HG03103 (cell line): ENCODE results near the gene CCDC194.
"Not testable (repeated sequence)": the region's sequence is repeated elsewhere in the genome, so short reads cannot be mapped to it uniquely, and the experiment has no call there.

Experiments
- ATAC-seq: cut with Tn5 transposase; IDR thresholded peaks from one replicate; pipeline ENCODE4 v1.9.1; 2021; ENCODE audit warnings: low read depth; ENCODE audit not compliant: unreplicated experiment

The CCDC194 gene

GRCh38 chr19:17378271-17378670, 15.7 kb downstream of the CCDC194 start:
- ATAC-seq, result no peak

DNA sequence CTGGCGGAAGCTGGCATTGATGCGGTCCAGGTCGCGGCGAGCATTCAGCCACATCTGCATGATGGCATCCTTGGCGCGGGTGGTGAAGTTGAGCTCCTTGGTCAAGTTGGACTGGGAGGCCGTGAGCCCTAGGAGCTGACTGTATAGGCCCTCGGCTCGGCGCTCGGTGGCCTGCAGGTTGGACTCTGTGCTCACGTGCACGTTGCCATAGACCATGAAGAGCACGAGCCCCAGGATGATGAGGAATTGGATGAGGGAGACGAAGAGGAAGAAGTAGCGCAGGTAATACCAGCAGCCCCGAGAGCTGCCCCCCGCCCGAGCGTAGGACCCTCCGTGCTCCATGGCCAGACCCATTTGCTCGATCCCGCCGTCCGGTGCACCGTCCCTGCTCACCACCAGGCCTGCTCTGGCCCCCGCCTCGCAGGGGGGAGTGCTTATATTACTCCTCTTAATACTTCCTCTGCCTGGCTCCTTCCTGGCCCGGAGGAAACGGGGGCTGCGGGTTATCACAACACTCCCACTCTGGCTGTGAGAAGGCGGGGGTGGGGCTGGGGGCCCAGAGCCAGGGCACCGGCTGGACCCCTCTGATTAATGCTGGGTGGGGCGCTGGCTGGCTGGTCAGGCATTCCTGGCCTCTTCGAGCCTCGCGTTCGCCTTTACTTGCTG, 16.9 kb downstream of the CCDC194 start, which contains the start of gene PLVAP:
Gene PLVAP, minus strand, starts transcription at position 408 of the 666 bp plus-strand sequence. Its CDS starts 54 bp downstream, at position 354.
- ATAC-seq, result no peak

DNA sequence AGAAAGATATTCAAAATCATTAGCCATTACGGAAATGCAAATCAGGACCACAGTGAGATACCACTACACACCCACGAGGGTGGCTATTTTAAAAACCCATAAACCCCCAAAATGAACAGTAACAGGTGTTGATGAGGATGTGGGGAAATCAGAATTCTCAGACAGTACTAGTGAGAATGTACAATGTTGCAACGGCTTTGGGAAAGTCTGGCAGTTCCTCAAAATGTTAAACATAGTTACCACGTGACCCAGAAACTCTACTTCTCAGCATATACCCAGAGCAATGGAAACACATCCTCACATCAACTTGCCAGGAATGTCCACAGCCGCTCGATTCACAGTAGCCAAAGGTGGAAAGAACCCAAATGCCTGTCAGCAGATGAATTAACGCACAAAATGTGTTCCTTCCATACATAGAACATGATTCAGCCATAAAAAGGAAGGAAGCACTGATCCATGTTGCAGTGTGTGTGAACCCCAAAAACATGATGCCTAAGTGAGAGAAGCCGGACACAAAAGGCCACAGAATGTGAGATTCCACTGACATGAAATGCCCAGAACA, 23.9 kb downstream of the CCDC194 start:
- no peak for ATAC-seq

GRCh38 chr19:17365361-17365760, 28.6 kb downstream of the CCDC194 start:
- no peak for ATAC-seq

GRCh38 chr19:17363852-17364605, 30.0 kb downstream of the CCDC194 start:
- ATAC-seq, result not testable (repeated sequence)

GRCh38 chr19:17359905-17360800, 33.8 kb downstream of the CCDC194 start:
- no peak for ATAC-seq

- no peak for ATAC-seq
Measured at GRCh38 chr19:17358395-17358794, 35.6 kb downstream of the CCDC194 start.

DNA sequence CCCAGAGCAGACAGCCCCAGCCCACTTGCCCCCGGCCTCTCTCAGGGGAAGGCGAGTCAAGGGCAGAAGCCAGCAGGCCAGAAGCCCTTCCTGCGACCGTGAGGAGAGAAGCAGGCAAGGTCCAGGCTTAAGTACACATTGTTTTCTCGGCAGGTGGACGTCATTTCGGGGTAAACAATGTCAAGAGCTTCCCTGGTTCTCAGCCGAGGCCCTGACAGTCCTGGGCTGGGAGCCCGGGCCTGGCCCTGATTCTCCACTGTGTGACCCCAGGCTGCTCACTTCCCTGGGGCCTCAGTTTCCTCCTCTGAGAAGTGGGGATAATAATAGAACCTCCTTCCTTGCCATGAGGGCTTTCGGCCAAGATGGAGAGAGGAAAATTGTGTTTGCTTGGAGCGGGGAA, 36.3 kb downstream of the CCDC194 start:
- ATAC-seq, result no peak

DNA sequence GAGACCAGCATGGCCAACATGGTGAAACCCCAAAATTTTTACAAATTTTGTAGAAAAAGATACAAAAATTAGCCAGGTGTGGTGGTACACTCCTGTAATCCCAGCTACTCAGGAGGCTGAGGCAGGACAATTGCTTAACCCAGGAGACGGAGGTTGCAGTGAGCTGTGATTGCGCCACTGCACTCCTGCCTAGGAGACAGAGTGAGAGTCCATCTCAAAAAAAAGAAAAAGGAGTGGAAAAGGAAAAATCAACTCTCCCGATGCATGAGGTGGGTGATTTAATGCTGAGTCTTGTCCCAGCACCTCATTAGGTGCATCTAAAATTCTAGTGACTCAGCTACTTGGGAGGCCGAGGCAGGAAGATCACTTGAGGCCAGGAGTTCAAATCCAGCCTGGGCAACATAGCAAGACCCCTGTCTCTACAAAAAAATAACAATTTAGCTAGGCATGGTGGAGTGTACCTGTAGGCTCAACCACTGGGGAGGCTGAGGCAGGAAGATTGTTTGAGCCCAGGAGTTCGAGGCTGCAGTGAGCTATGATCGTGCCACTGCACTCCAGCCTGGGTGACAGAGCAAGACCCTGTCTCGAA, 36.8 kb downstream of the CCDC194 start:
- no peak for ATAC-seq

- ATAC-seq, result no peak
Measured at GRCh38 chr19:17353386-17353785, 40.6 kb downstream of the CCDC194 start.

GRCh38 chr19:17352608-17353280, 41.3 kb downstream of the CCDC194 start:
- ATAC-seq, result no peak

DNA sequence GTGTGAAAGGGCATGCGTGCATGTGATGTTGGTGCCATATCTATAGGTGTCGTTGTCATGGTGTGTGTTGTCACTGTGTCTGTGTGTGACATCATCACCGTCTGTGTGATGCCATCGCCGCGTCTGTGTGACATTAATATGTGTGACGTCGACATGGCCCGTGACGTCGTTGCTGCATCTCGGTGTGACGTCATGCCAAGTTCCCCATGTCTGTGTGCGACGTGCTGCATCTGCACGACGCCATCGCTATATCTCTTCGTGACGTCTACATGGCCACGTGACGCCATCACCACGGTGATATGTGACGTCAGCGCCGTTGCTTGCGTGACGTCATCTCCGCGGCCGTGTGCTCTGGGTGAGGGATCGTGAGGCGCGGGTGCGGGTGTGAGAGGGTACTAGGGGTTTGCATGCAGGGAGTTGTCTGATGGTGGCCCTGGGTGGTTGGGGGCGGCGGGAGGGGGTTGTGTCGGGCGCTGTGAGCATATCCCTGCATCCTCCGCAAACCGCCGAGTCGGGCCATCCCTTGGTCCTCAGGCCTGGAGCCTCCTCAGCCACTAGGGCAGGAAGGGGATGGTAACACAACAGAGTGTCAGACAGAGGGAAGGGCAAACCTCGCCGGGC, 42.1 kb downstream of the CCDC194 start:
- ATAC-seq, result no peak

DNA sequence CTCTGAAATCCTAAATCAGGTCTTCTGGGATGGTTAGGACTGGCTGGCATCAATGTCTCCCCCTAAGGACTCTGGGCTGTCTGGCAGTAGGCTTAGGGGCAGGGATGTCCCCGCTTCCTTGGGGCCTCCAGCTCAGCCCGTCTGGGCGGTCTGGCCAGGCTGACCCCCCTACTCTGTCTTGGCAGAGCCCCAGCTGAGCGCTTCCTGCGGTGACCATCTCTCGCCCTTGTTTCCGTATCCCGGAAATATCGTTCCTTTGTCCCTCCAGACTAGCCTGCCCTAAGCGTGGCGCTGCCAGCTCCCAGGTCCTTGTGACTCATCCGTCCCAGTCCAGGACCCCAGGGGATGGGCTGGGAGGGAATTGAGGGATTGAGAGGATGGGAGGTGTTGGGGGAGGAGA, 45.3 kb downstream of the CCDC194 start:
- no peak for ATAC-seq

DNA sequence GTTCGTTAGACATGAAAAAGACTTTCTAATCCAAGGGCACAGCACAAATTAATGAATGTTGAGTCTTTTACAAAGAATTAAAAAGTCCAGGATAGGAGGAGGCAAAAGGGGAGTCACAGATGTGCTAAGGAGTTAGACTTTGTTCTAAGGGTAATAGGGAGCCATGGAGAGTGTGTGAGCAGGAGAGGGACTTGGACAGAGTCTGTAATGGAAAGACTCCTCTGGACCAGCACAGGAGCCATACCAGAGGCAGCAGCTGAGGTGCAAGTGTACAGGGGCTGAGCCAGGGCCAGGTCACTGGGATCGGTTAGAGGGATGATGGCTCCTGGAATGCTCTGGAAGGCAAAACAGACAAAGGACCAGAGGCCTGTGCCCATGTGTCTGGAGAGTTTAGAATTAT, 46.1 kb downstream of the CCDC194 start:
- no peak for ATAC-seq

DNA sequence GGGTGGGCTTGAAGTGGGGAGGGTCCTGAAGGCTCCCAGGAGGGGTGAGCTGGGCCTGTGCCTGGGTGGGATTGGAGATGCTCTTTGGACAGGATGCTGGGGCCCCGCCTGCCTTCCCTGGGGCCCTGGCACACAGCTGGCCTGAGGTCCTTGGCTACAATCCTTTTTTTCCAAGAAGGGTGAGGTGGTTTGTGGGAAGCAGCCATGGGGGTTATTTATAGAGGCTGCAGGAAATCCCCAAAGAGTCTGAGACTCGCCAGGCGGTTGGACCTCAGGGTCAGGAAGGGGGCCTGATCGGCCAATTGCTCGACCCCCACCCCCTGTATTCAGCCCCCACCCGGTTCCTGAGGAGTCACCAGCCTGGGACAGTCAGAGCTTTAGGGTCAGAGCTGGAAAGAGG, 46.6 kb downstream of the CCDC194 start:
- ATAC-seq, result no peak

GRCh38 chr19:17346109-17346671, 47.8 kb downstream of the CCDC194 start:
- ATAC-seq, result no peak

DNA sequence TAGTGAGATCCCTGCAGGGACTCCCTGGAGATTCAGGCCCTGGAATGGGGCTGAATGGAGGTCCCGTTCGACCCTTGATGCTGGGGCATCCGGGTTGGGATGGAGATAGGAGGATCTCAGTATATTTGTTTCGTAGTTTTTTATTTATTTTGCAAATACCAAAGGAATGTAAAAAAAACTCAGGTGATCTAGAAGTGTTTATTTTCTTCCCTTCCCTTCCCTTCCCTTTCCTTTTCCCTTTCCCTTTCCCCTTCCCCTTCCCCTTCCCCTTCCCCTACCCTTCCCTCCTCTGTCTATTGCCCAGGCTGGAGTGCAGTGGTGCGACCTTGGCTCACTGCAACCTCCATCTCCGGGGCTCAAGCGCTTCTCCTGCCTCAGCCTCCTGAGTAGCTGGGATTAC, 52.2 kb downstream of the CCDC194 start:
- no peak for ATAC-seq

- ATAC-seq, result no peak
Measured at GRCh38 chr19:17341386-17341785, 52.6 kb downstream of the CCDC194 start.

GRCh38 chr19:17340871-17341357, 53.1 kb downstream of the CCDC194 start:
- ATAC-seq, result no peak
